Panc1 (cell line): Measurements from ENCODE around the gene SYT4. TPM values are rescaled to one million over a fixed set of nuclear protein-coding genes. Genes with fewer than 3 reads are reported as not detected.

Experiments used
- ATAC-seq: fragments of 200-7000 bp; cut with Tn5 transposase; 2 replicates; pipeline ENCODE4 v1.9.1; 2020; ENCODE audit warnings: mild to moderate bottlenecking, moderate library complexity
- BruUV-seq: library from RNA; stranded (reverse); fragments of 400-500 nt; replicated peaks from 2 replicates; lab custom pipeline; 2021; lab: Mats Ljungman, UMichigan
- CTCF ChIA-PET: fragments of 300-600 bp; sonication (Branson Sonifier 250); formaldehyde crosslinking; loops from one replicate; lab custom pipeline; 2022; ENCODE audit warnings: antibody characterized with exemption; lab: Charles Lee
- POLR2A ChIA-PET: fragments of 300-600 bp; sonication (Branson Sonifier 250); formaldehyde crosslinking; loops from one replicate; lab custom pipeline; 2022; ENCODE audit warnings: antibody characterized with exemption; lab: Charles Lee
- DNase-seq: peaks from one replicate; pipeline ENCODE4 v3.0.0-alpha.2; 2010; ENCODE audit warnings: low read depth, low spot score
- H3K27ac ChIP-seq: 2 replicates; pipeline ENCODE4 v1.5.1; 2011; ENCODE audit warnings: mild to moderate bottlenecking, low read length, inconsistent platforms
- H3K27me3 ChIP-seq: fragments of 200-500 bp; sonication (Bioruptor generic); 2 replicates; pipeline ENCODE4 v1.6.0; 2014; ENCODE audit warnings: low read length, inconsistent platforms; ENCODE audit not compliant: control insufficient read depth, insufficient read depth
- H3K36me3 ChIP-seq: fragments of 200-500 bp; sonication (Bioruptor generic); 2 replicates; pipeline ENCODE4 v1.5.1; 2014; ENCODE audit warnings: inconsistent platforms, mild to moderate bottlenecking, low read length, moderate library complexity; ENCODE audit not compliant: control insufficient read depth, insufficient read depth
- H3K4me1 ChIP-seq: 2 replicates; pipeline ENCODE4 v1.5.1; 2011; ENCODE audit warnings: inconsistent platforms, mild to moderate bottlenecking, low read length, moderate library complexity; ENCODE audit not compliant: control insufficient read depth, insufficient read depth
- H3K4me3 ChIP-seq, 2 experiments: 2 replicates each; pipeline ENCODE4 v1.5.1; 2011 to 2012; ENCODE audit warnings: low read depth in 2 of 2, low read length in 2 of 2, mild to moderate bottlenecking in 2 of 2, inconsistent platforms in 1 of 2, moderate library complexity in 1 of 2
- H3K9me3 ChIP-seq: fragments of 200-500 bp; sonication (Bioruptor generic); 2 replicates; pipeline ENCODE4 v1.5.1; 2014; ENCODE audit warnings: low read depth, mild to moderate bottlenecking, inconsistent platforms, low read length, moderate library complexity; ENCODE audit not compliant: control insufficient read depth, insufficient read depth
- POLR2AphosphoS5 ChIP-seq: IDR thresholded peaks from 2 replicates; pipeline ENCODE4 v1.6.1; 2012; ENCODE audit warnings: mild to moderate bottlenecking, low read depth, low read length, moderate library complexity
- SIN3A ChIP-seq: IDR thresholded peaks from 2 replicates; pipeline ENCODE4 v1.6.1; 2012; ENCODE audit warnings: low read depth, mild to moderate bottlenecking, low read length, moderate library complexity, borderline replicate concordance; ENCODE audit not compliant: insufficient read depth
- TCF7L2 ChIP-seq: IDR thresholded peaks from 2 replicates; pipeline ENCODE4 v1.6.1; 2011; ENCODE audit warnings: mild to moderate bottlenecking, low read depth, low read length, inconsistent platforms
- in situ Hi-C: cut with HindIII; loops from 2 replicates; pipeline ENCODE4 v1.10.0; 2016; ENCODE audit warnings: low sequenced_read_pairs, low pct_unique_long_range_greater_than_20kb
- intact Hi-C: fragments of 100-400 bp; cut with micrococcal nuclease; formaldehyde crosslinking; loops from one replicate; pipeline ENCODE4 v1.10.0; 2022; ENCODE audit not compliant: unreplicated experiment
- total RNA-seq: library from RNA; stranded (reverse); gene quantifications from one replicate; pipeline ENCODE4 v1.2.1, GENCODE V29; 2021; ENCODE audit not compliant: unreplicated experiment
- TF ChIP-seq, protein P1 (sequence below): fragments of 450-650 bp; IDR thresholded peaks from 2 replicates; pipeline ENCODE4 v1.5.1; 2017; ENCODE audit warnings: mild to moderate bottlenecking
- TF ChIP-seq, protein P2 (sequence below), 2 experiments: IDR thresholded peaks; 2 replicates each; pipeline ENCODE4 v1.6.1; 2011 to 2012; ENCODE audit warnings: low read depth in 2 of 2, control low read depth in 1 of 2, low read length in 1 of 2, mild to moderate bottlenecking in 1 of 2, moderate library complexity in 1 of 2; ENCODE audit not compliant: insufficient read depth in 1 of 2

Gene SYT4
- total RNA-seq, 1 experiment from 2014 or later: not detected

DNA sequence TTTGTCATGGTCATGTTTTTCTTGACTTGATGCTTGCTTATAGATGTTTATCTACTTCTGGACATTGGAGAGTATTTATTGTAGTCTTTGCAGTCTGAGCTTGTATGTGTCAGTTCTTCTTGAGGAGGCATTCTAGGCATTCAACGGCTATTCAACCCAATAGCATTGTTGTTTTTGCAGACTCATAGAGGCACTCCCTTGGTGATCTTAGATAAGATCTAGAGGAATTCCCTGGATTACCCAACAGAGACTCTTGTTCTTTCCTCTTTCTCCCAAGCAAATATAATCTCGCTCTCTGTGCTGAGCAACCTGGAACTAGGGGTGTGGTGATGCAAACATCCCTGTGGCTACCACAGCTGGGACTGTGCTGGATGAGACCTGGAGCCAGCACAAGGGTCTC, 40.4 kb downstream of the SYT4 start:
- in situ Hi-C loops: no loop called here
- CTCF ChIA-PET: no interaction called here
- no TSS peak for BruUV-seq

GRCh38 chr18:43234889-43235288, 42.4 kb downstream of the SYT4 start:
- no peak overlapping the region for H3K27ac ChIP-seq
- ChIA-PET POLR2A (no interaction called here), CTCF (no interaction called here)
- TF ChIP-seq, protein P1, sequence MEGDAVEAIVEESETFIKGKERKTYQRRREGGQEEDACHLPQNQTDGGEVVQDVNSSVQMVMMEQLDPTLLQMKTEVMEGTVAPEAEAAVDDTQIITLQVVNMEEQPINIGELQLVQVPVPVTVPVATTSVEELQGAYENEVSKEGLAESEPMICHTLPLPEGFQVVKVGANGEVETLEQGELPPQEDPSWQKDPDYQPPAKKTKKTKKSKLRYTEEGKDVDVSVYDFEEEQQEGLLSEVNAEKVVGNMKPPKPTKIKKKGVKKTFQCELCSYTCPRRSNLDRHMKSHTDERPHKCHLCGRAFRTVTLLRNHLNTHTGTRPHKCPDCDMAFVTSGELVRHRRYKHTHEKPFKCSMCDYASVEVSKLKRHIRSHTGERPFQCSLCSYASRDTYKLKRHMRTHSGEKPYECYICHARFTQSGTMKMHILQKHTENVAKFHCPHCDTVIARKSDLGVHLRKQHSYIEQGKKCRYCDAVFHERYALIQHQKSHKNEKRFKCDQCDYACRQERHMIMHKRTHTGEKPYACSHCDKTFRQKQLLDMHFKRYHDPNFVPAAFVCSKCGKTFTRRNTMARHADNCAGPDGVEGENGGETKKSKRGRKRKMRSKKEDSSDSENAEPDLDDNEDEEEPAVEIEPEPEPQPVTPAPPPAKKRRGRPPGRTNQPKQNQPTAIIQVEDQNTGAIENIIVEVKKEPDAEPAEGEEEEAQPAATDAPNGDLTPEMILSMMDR: no peak
- TF ChIP-seq SIN3A (no peak), TCF7L2 (no peak), POLR2AphosphoS5 (no peak)
- TF ChIP-seq, protein P2, sequence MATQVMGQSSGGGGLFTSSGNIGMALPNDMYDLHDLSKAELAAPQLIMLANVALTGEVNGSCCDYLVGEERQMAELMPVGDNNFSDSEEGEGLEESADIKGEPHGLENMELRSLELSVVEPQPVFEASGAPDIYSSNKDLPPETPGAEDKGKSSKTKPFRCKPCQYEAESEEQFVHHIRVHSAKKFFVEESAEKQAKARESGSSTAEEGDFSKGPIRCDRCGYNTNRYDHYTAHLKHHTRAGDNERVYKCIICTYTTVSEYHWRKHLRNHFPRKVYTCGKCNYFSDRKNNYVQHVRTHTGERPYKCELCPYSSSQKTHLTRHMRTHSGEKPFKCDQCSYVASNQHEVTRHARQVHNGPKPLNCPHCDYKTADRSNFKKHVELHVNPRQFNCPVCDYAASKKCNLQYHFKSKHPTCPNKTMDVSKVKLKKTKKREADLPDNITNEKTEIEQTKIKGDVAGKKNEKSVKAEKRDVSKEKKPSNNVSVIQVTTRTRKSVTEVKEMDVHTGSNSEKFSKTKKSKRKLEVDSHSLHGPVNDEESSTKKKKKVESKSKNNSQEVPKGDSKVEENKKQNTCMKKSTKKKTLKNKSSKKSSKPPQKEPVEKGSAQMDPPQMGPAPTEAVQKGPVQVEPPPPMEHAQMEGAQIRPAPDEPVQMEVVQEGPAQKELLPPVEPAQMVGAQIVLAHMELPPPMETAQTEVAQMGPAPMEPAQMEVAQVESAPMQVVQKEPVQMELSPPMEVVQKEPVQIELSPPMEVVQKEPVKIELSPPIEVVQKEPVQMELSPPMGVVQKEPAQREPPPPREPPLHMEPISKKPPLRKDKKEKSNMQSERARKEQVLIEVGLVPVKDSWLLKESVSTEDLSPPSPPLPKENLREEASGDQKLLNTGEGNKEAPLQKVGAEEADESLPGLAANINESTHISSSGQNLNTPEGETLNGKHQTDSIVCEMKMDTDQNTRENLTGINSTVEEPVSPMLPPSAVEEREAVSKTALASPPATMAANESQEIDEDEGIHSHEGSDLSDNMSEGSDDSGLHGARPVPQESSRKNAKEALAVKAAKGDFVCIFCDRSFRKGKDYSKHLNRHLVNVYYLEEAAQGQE (IDR thresholded peaks at IDR 0.05; ENCODE audit: insufficient read depth in 1 of 2, low read depth in 2 of 2, low read length in 1 of 2): no peak
- in situ Hi-C loops (no loop called here), intact Hi-C loops (no loop called here)
- no peak for DNase-seq
- H3K4me3 ChIP-seq: no peak overlapping the region
- H3K27me3 ChIP-seq: no peaks in the 10 kb centered on the region
- BruUV-seq: no TSS peak
- no peaks in the 10 kb centered on the region for H3K36me3 ChIP-seq
- no peaks in the 10 kb centered on the region for H3K4me1 ChIP-seq
- no peaks in the 10 kb centered on the region for H3K9me3 ChIP-seq
- no peak for ATAC-seq

More for the DNA sequence above, 40.4 kb downstream of the SYT4 start:
- intact Hi-C loops: no loop called here
- POLR2A ChIA-PET: no interaction called here
- TF ChIP-seq, protein P2 (IDR thresholded peaks at IDR 0.05; ENCODE audit: insufficient read depth in 1 of 2, low read depth in 2 of 2, low read length in 1 of 2): no peak
- TF ChIP-seq SIN3A (no peak), TCF7L2 (no peak), POLR2AphosphoS5 (no peak)
- TF ChIP-seq, protein P1: no peak
- Histone ChIP-seq H3K4me1 (no peaks in the 10 kb centered on the region), H3K27ac (no peak overlapping the region), H3K27me3 (no peaks in the 10 kb centered on the region), H3K36me3 (no peaks in the 10 kb centered on the region), H3K9me3 (no peaks in the 10 kb centered on the region), H3K4me3 (no peak overlapping the region)
- DNase-seq (no peak), ATAC-seq (no peak)
